ENCODE data around the gene CYP4V2.

DNA sequence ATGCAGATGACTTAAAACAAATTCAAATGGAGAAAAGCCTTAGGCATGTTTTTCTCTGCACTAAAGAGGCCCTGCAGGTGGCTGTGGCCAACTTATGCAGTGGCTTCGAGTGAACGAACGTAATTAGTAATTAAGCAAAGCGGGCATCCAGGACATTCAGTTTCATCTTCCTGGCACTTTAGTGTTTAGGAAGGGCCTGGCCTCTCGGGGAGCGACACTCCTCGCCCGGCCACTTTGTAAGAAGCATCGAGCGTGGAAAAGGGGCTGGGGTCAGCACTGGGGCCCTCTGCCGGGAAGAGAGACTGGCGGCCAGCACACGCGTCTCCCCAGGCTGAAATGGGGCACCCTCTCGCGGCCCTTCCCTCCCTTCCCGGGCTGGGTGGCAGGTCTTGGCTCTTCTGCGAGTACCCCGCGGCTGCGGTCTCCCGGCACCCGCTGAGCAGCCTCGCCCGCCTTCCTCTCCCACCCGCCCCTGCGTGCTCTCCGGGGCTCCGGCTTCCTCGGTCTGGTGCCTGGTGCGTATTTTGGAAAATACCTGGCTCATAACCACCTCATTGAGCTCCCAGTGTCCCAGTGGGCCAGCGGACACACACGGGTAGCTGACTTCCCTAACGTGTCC lies 677 bp upstream of the CYP4V2 start:
- TF ChIP-seq, protein P1, sequence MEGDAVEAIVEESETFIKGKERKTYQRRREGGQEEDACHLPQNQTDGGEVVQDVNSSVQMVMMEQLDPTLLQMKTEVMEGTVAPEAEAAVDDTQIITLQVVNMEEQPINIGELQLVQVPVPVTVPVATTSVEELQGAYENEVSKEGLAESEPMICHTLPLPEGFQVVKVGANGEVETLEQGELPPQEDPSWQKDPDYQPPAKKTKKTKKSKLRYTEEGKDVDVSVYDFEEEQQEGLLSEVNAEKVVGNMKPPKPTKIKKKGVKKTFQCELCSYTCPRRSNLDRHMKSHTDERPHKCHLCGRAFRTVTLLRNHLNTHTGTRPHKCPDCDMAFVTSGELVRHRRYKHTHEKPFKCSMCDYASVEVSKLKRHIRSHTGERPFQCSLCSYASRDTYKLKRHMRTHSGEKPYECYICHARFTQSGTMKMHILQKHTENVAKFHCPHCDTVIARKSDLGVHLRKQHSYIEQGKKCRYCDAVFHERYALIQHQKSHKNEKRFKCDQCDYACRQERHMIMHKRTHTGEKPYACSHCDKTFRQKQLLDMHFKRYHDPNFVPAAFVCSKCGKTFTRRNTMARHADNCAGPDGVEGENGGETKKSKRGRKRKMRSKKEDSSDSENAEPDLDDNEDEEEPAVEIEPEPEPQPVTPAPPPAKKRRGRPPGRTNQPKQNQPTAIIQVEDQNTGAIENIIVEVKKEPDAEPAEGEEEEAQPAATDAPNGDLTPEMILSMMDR (IDR thresholded peaks at IDR 0.05; ENCODE audit: poor library complexity), result no peak
- TF ChIP-seq EZH2phosphoT487 (IDR thresholded peaks at IDR 0.05; ENCODE audit: low read depth, severe bottlenecking, unreplicated experiment) (no peak), EZH2 (IDR thresholded peaks at IDR 0.05; ENCODE audit: borderline replicate concordance) (no peak)

All from hepatocyte (in vitro differentiated cells).